Sigmoid colon (tissue), 4 donors: ENCODE measurements around the gene AKTIP.

ENCODE experiments used
- POLR2A ChIP-seq, 2 donors: fragments of 450-650 bp; IDR thresholded peaks; one replicate each; pipeline ENCODE4 v1.6.1; 2016; ENCODE audit warnings: antibody characterized with exemption in 2 of 2, mild to moderate bottlenecking in 2 of 2, moderate library complexity in 2 of 2
- POLR2AphosphoS5 ChIP-seq, 4 donors: sonication (generic); formaldehyde crosslinking; IDR thresholded peaks; one replicate each; pipeline ENCODE4 v1.6.1; 2017; ENCODE audit warnings: antibody characterized with exemption in 4 of 4
- TF ChIP-seq, protein P1 (sequence below), 4 experiments: fragments of 450-650 bp in 3 of 4; fragments of 200-600 bp in 1 of 4; IDR thresholded peaks; one replicate each; pipeline ENCODE4 v1.5.1; 2016 to 2019; ENCODE audit warnings: antibody characterized with exemption in 4 of 4, mild to moderate bottlenecking in 3 of 4, moderate library complexity in 2 of 4

DNA sequence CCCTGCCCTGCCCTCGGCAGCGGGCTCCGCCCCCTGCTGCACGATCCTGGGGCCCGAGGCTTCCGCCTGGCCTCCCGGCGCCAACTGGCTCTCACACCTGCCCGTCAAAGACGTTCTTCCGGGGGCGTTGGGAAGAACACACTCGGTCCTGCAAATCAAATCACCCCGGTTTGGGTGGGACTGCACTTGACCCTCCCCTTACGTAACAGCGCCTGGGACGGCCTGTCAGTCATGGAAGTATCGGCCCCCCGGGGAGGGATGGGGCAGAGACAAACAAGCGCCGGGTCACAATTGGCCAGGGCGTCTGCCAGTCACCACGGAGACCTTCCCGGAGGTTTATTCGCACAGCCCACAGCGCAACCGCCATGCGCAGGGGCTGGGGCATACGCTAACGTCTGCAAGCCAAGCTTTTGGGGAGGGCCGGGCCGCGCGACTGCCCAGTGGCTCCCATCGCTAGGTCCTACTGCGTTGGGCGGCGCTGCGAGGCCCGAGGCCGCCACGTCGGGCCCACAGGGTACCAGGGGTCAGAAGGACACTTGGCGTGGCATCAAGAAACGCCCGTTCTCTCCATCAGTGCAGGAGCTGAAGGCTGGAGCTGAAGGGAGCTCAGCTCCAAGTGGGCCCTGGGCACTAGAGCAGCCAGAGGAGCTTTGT lies 388 bp upstream of the AKTIP start:
- TF ChIP-seq, protein P1, sequence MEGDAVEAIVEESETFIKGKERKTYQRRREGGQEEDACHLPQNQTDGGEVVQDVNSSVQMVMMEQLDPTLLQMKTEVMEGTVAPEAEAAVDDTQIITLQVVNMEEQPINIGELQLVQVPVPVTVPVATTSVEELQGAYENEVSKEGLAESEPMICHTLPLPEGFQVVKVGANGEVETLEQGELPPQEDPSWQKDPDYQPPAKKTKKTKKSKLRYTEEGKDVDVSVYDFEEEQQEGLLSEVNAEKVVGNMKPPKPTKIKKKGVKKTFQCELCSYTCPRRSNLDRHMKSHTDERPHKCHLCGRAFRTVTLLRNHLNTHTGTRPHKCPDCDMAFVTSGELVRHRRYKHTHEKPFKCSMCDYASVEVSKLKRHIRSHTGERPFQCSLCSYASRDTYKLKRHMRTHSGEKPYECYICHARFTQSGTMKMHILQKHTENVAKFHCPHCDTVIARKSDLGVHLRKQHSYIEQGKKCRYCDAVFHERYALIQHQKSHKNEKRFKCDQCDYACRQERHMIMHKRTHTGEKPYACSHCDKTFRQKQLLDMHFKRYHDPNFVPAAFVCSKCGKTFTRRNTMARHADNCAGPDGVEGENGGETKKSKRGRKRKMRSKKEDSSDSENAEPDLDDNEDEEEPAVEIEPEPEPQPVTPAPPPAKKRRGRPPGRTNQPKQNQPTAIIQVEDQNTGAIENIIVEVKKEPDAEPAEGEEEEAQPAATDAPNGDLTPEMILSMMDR (IDR thresholded peaks at IDR 0.05), result no peak
- peak; percentile 85 to 90 for TF ChIP-seq POLR2A (IDR thresholded peaks at IDR 0.05)
- TF ChIP-seq POLR2AphosphoS5 (IDR thresholded peaks at IDR 0.05), result peak; percentile 94 to 98 (median 96)
